ENCODE measurements around the gene ZNF317. TPM values are rescaled to one million over a fixed set of nuclear protein-coding genes. Genes with fewer than 3 reads are reported as not detected.

Gene ZNF317
- total RNA-seq, 1 experiment from 2014 or later, result 39.3 TPM

DNA sequence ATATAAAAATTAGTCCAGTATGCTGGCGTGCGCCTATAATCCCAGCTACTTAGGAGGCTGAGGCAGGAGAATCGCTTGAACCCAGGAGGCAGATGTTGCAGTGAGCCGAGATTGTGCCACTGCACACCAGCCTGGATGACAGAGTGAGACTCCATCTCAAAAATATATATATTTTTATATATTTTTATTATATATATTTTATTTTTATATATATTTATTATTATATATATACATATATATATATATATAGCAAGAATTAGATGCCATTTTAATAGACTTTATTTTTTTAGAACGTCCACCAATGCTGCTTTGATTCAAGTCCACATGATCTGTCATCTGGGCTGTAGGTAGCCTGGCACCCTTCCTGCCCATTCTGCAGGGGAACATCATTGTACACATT, 35.1 kb downstream of the ZNF317 start:
- DNase-seq (ENCODE audit: low read depth, low spot score) (no peak), ATAC-seq (no peak)
- TF ChIP-seq POLR2AphosphoS5 (IDR thresholded peaks at IDR 0.05; ENCODE audit: low read depth, low read length) (no peak), SIN3A (IDR thresholded peaks at IDR 0.05; ENCODE audit: borderline replicate concordance, insufficient read depth, low read depth, low read length) (no peak), TCF7L2 (IDR thresholded peaks at IDR 0.05; ENCODE audit: low read depth, low read length) (no peak), REST (IDR thresholded peaks at IDR 0.05; ENCODE audit: insufficient read depth in 1 of 2, low read depth in 2 of 2, low read length in 1 of 2) (no peak)
- TF ChIP-seq, protein P1, sequence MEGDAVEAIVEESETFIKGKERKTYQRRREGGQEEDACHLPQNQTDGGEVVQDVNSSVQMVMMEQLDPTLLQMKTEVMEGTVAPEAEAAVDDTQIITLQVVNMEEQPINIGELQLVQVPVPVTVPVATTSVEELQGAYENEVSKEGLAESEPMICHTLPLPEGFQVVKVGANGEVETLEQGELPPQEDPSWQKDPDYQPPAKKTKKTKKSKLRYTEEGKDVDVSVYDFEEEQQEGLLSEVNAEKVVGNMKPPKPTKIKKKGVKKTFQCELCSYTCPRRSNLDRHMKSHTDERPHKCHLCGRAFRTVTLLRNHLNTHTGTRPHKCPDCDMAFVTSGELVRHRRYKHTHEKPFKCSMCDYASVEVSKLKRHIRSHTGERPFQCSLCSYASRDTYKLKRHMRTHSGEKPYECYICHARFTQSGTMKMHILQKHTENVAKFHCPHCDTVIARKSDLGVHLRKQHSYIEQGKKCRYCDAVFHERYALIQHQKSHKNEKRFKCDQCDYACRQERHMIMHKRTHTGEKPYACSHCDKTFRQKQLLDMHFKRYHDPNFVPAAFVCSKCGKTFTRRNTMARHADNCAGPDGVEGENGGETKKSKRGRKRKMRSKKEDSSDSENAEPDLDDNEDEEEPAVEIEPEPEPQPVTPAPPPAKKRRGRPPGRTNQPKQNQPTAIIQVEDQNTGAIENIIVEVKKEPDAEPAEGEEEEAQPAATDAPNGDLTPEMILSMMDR (IDR thresholded peaks at IDR 0.05), result no peak
- no peaks in the 10 kb centered on the region for H3K27me3 ChIP-seq (ENCODE audit: control insufficient read depth, insufficient read depth, low read length)
- no peaks in the 10 kb centered on the region for H3K9me3 ChIP-seq (ENCODE audit: control insufficient read depth, insufficient read depth, low read depth, low read length)
- no peaks in the 10 kb centered on the region for H3K4me1 ChIP-seq (ENCODE audit: control insufficient read depth, insufficient read depth, low read length)
- no TSS peak for BruUV-seq (replicated peaks)
- ChIA-PET CTCF (no interaction called here), POLR2A (no interaction called here)
- H3K27ac ChIP-seq (ENCODE audit: low read length), result no peak overlapping the region
- intact Hi-C loops (cut with micrococcal nuclease; ENCODE audit: unreplicated experiment) (no loop called here), in situ Hi-C loops (cut with HindIII; ENCODE audit: low pct_unique_long_range_greater_than_20kb, low sequenced_read_pairs) (no loop called here)
- no peak overlapping the region for H3K4me3 ChIP-seq (ENCODE audit: low read depth in 2 of 2, low read length in 2 of 2)
- no peaks in the 10 kb centered on the region for H3K36me3 ChIP-seq (ENCODE audit: control insufficient read depth, insufficient read depth, low read length)

DNA sequence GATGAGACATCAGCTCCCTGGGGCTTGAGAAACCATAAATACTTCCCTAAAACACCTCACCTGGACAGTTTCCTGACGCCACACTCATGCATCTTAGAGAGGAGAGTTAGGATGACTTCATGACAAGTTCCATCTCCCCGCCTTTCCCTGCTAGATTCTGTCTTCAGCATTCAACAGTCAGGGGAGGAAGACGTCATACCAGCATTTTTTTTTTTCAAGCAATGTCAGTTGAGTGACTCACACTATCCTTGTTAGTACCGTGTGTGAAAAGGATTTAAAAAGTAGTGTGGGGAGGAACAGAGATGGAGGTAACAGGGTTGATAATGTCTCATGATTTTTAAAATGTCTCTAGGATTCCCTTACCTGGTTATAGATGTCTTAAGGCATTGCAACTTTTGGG, 38.7 kb downstream of the ZNF317 start, which contains the start of gene OR7D2:
Gene OR7D2 (plus strand): TSS at position 79 of the 400 bp plus-strand sequence. CDS start 6,803 bp downstream, outside the sequence.
- H3K4me3 ChIP-seq (ENCODE audit: low read depth in 2 of 2, low read length in 2 of 2), result no peak within 1 kb of the TSS
- H3K9me3 ChIP-seq (ENCODE audit: control insufficient read depth, insufficient read depth, low read depth, low read length), result no peaks in the 10 kb centered on the region
- ChIA-PET CTCF (no interaction called here), POLR2A (no interaction called here)
- no peaks in the 10 kb centered on the region for H3K4me1 ChIP-seq (ENCODE audit: control insufficient read depth, insufficient read depth, low read length)
- no peaks in the 10 kb centered on the region for H3K27me3 ChIP-seq (ENCODE audit: control insufficient read depth, insufficient read depth, low read length)
- H3K27ac ChIP-seq (ENCODE audit: low read length), result no peak within 1 kb of the TSS
- TF ChIP-seq TCF7L2 (IDR thresholded peaks at IDR 0.05; ENCODE audit: low read depth, low read length), result no peak
- TF ChIP-seq, protein P1 (IDR thresholded peaks at IDR 0.05), result no peak
- no peak for TF ChIP-seq POLR2AphosphoS5 (IDR thresholded peaks at IDR 0.05; ENCODE audit: low read depth, low read length)
- in situ Hi-C loops (cut with HindIII; ENCODE audit: low pct_unique_long_range_greater_than_20kb, low sequenced_read_pairs) (no loop called here), intact Hi-C loops (cut with micrococcal nuclease; ENCODE audit: unreplicated experiment) (no loop called here)
- DNase-seq (ENCODE audit: low read depth, low spot score) (no peak), ATAC-seq (no peak)
- BruUV-seq (replicated peaks), result no TSS peak
- H3K36me3 ChIP-seq (ENCODE audit: control insufficient read depth, insufficient read depth, low read length), result no peaks in the 10 kb centered on the region

Measured in Panc1 (cell line).